ENCODE data around the gene COL27A1. TPM values are rescaled to one million over a fixed set of nuclear protein-coding genes. Genes with fewer than 3 reads are reported as not detected.
A peak's percentile ranks its signal among the peaks of the same experiment; 100 is the strongest.

The COL27A1 gene
- total RNA-seq, 1 donor from 2014 or later = 4.3 TPM

GRCh38 chr9:114351932-114352331 lies 196.6 kb downstream of the COL27A1 start:
- TF ChIP-seq CTCF (IDR thresholded peaks at IDR 0.05) = no peak
- no peak for TF ChIP-seq EZH2phosphoT487 (IDR thresholded peaks at IDR 0.05)
- Histone ChIP-seq H3K4me1 (peaks cover 10% of the 10 kb centered on the region), H3K27ac (no peak overlapping the region), H3F3A (ENCODE audit: low read depth) (no peaks in the 10 kb centered on the region), H4K20me1 (ENCODE audit: low read depth) (no peaks in the 10 kb centered on the region), H3K4me2 (no peak overlapping the region), H3K9ac (no peak overlapping the region), H3K79me2 (ENCODE audit: low read depth) (no peaks in the 10 kb centered on the region), H3K27me3 (no peaks in the 10 kb centered on the region), H3K4me3 (no peak overlapping the region), H3K9me3 (ENCODE audit: low read depth) (no peaks in the 10 kb centered on the region), H3K36me3 (no peaks in the 10 kb centered on the region), H2AFZ (replicated peaks) (no peak overlapping the region)
- no peak for DNase-seq (ENCODE audit: low spot score)
- Mint-ChIP-seq H3K9me3 (no peaks in the 10 kb centered on the region), H3K27ac (no peak overlapping the region), H3K4me1 (peaks cover 22% of the 10 kb centered on the region), H3K4me3 (no peak overlapping the region), H3K36me3 (peaks cover 15% of the 10 kb centered on the region), H3K27me3 (ENCODE audit: insufficient read depth, low read depth) (peaks cover 4% of the 10 kb centered on the region)

- Mint-ChIP-seq H3K27me3 (ENCODE audit: insufficient read depth, low read depth) (peaks cover 7% of the 10 kb centered on the region), H3K9me3 (no peaks in the 10 kb centered on the region), H3K4me3 (no peak overlapping the region), H3K27ac (no peak overlapping the region), H3K4me1 (no peaks in the 10 kb centered on the region), H3K36me3 (peaks cover 21% of the 10 kb centered on the region)
- Histone ChIP-seq H3K27ac (no peak overlapping the region), H3K27me3 (no peaks in the 10 kb centered on the region), H3K9ac (no peak overlapping the region), H3K4me1 (no peaks in the 10 kb centered on the region), H2AFZ (replicated peaks) (no peak overlapping the region), H3K4me3 (no peak overlapping the region), H3K4me2 (no peak overlapping the region), H4K20me1 (ENCODE audit: low read depth) (no peaks in the 10 kb centered on the region), H3K79me2 (ENCODE audit: low read depth) (no peaks in the 10 kb centered on the region), H3K9me3 (ENCODE audit: low read depth) (no peaks in the 10 kb centered on the region), H3F3A (ENCODE audit: low read depth) (no peaks in the 10 kb centered on the region), H3K36me3 (no peaks in the 10 kb centered on the region)
- TF ChIP-seq CTCF (IDR thresholded peaks at IDR 0.05) = no peak
- DNase-seq (ENCODE audit: low spot score) = no peak
Measured at GRCh38 chr9:114355821-114356220, 200.5 kb downstream of the COL27A1 start.

- Histone ChIP-seq H3K9me3 (ENCODE audit: low read depth) (no peaks in the 10 kb centered on the region), H3K36me3 (no peaks in the 10 kb centered on the region), H3K9ac (no peak overlapping the region), H3K27me3 (no peaks in the 10 kb centered on the region), H3K27ac (no peak overlapping the region), H3K4me2 (no peak overlapping the region), H3K4me1 (no peaks in the 10 kb centered on the region), H4K20me1 (ENCODE audit: low read depth) (no peaks in the 10 kb centered on the region), H3K4me3 (no peak overlapping the region), H3K79me2 (ENCODE audit: low read depth) (no peaks in the 10 kb centered on the region), H3F3A (ENCODE audit: low read depth) (no peaks in the 10 kb centered on the region), H2AFZ (replicated peaks) (no peak overlapping the region)
- Mint-ChIP-seq H3K4me1 (no peaks in the 10 kb centered on the region), H3K27me3 (ENCODE audit: insufficient read depth, low read depth) (peaks cover 8% of the 10 kb centered on the region), H3K27ac (peak overlapping the region; percentile 63), H3K36me3 (peaks cover 28% of the 10 kb centered on the region), H3K4me3 (no peak overlapping the region), H3K9me3 (no peaks in the 10 kb centered on the region)
- no peak for DNase-seq (ENCODE audit: low spot score)
- TF ChIP-seq CTCF (IDR thresholded peaks at IDR 0.05) (no peak), EZH2phosphoT487 (IDR thresholded peaks at IDR 0.05) (no peak), EZH2 (IDR thresholded peaks at IDR 0.05) (no peak)
Measured at GRCh38 chr9:114356792-114357191, 201.5 kb downstream of the COL27A1 start.

- no peak overlapping the region for H3K9ac ChIP-seq
- peak overlapping the region; percentile 62 for H3K27ac Mint-ChIP-seq
- no peaks in the 10 kb centered on the region for H3K79me2 ChIP-seq (ENCODE audit: low read depth)
- H3K4me2 ChIP-seq = no peak overlapping the region
- no peaks in the 10 kb centered on the region for H4K20me1 ChIP-seq (ENCODE audit: low read depth)
- peaks cover 10% of the 10 kb centered on the region for H3K27me3 Mint-ChIP-seq (ENCODE audit: insufficient read depth, low read depth)
- H3F3A ChIP-seq (ENCODE audit: low read depth) = no peaks in the 10 kb centered on the region
- no peak overlapping the region for H2AFZ ChIP-seq (replicated peaks)
- DNase-seq (ENCODE audit: low spot score) = no peak
- H3K27ac ChIP-seq = no peak overlapping the region
- no peak overlapping the region for H3K4me3 Mint-ChIP-seq
- no peak for TF ChIP-seq EZH2 (IDR thresholded peaks at IDR 0.05)
- TF ChIP-seq EZH2phosphoT487 (IDR thresholded peaks at IDR 0.05) = no peak
- TF ChIP-seq CTCF (IDR thresholded peaks at IDR 0.05) = no peak
- H3K36me3 ChIP-seq = no peaks in the 10 kb centered on the region
- no peak overlapping the region for H3K4me3 ChIP-seq
- no peaks in the 10 kb centered on the region for H3K4me1 Mint-ChIP-seq
- no peaks in the 10 kb centered on the region for H3K4me1 ChIP-seq
- H3K9me3 ChIP-seq (ENCODE audit: low read depth) = no peaks in the 10 kb centered on the region
- no peaks in the 10 kb centered on the region for H3K9me3 Mint-ChIP-seq
- no peaks in the 10 kb centered on the region for H3K27me3 ChIP-seq
- H3K36me3 Mint-ChIP-seq = peaks cover 25% of the 10 kb centered on the region
Measured at GRCh38 chr9:114357360-114357759, 202.0 kb downstream of the COL27A1 start.
